Lower leg skin (tissue), 3 donors: ENCODE data around the gene IQCK.

Experiments used
- POLR2A ChIP-seq, 2 donors: fragments of 450-650 bp; IDR thresholded peaks; one replicate each; pipeline ENCODE4 v1.6.1; 2016 to 2017; ENCODE audit warnings: antibody characterized with exemption in 2 of 2, mild to moderate bottlenecking in 1 of 2, moderate library complexity in 1 of 2
- TF ChIP-seq, protein P1 (sequence below), 3 donors: fragments of 450-650 bp; IDR thresholded peaks; one replicate each; pipeline ENCODE4 v1.5.1; 2016; ENCODE audit warnings: antibody characterized with exemption in 3 of 3, mild to moderate bottlenecking in 3 of 3, moderate library complexity in 2 of 3

GRCh38 chr16:19830902-19831560 lies 113.0 kb downstream of the IQCK start:
- TF ChIP-seq POLR2A (IDR thresholded peaks at IDR 0.05), result no peak
- TF ChIP-seq, protein P1, sequence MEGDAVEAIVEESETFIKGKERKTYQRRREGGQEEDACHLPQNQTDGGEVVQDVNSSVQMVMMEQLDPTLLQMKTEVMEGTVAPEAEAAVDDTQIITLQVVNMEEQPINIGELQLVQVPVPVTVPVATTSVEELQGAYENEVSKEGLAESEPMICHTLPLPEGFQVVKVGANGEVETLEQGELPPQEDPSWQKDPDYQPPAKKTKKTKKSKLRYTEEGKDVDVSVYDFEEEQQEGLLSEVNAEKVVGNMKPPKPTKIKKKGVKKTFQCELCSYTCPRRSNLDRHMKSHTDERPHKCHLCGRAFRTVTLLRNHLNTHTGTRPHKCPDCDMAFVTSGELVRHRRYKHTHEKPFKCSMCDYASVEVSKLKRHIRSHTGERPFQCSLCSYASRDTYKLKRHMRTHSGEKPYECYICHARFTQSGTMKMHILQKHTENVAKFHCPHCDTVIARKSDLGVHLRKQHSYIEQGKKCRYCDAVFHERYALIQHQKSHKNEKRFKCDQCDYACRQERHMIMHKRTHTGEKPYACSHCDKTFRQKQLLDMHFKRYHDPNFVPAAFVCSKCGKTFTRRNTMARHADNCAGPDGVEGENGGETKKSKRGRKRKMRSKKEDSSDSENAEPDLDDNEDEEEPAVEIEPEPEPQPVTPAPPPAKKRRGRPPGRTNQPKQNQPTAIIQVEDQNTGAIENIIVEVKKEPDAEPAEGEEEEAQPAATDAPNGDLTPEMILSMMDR (IDR thresholded peaks at IDR 0.05), result no peak
